ENCODE measurements around the gene GRB10. TPM values are rescaled to one million over a fixed set of nuclear protein-coding genes. Genes with fewer than 3 reads are reported as not detected.

The GRB10 gene
- total RNA-seq, 1 donor from 2014 or later: 33.9 TPM

DNA sequence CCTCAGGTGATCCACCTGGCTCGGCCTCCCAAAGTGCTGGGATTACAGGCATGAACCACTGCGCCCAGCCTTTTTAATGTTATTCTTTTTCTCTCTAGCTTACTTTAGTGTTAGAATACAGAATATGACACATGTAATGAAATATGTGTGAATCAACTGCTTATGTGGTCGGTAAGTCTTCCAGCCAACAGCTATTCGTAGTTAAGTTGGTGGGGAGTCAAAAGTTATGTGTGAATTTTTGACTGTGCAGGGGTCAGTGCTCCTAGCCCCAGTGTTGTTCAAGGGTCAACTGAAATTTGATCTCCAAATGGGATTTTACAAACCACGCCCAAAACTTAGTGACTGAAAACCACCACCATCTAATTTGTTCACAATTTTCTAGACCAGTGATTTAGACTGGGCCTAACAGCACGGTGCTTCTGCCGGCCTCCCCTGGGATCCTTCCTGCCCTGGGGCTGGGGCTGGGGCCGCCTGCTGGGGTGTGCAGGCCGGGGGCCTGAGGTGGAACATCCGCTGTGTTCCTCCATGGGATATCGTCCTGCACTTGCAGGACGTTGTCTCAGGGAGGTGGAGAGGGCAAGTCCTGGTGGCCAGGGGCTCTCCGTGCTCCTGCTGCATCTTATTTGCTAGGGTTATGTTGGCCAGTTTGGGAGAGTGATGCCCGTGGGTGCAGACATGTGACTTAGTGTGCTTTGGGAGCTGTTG lies 24.5 kb upstream of the GRB10 start:
- no peaks in the 10 kb centered on the region for H3K36me3 Mint-ChIP-seq
- Histone ChIP-seq H3K36me3 (no peaks in the 10 kb centered on the region), H3K4me2 (no peak overlapping the region), H3K27me3 (no peaks in the 10 kb centered on the region), H3K4me3 (no peak overlapping the region), H2AFZ (replicated peaks) (no peak overlapping the region), H3K79me2 (ENCODE audit: low read depth) (no peaks in the 10 kb centered on the region), H3K27ac (no peak overlapping the region), H3K4me1 (no peaks in the 10 kb centered on the region), H3K9me3 (ENCODE audit: low read depth) (no peaks in the 10 kb centered on the region), H4K20me1 (ENCODE audit: low read depth) (no peaks in the 10 kb centered on the region), H3K9ac (no peak overlapping the region), H3F3A (ENCODE audit: low read depth) (no peaks in the 10 kb centered on the region)
- TF ChIP-seq EZH2 (IDR thresholded peaks at IDR 0.05) (no peak), EZH2phosphoT487 (IDR thresholded peaks at IDR 0.05) (no peak)
- TF ChIP-seq, protein P1, sequence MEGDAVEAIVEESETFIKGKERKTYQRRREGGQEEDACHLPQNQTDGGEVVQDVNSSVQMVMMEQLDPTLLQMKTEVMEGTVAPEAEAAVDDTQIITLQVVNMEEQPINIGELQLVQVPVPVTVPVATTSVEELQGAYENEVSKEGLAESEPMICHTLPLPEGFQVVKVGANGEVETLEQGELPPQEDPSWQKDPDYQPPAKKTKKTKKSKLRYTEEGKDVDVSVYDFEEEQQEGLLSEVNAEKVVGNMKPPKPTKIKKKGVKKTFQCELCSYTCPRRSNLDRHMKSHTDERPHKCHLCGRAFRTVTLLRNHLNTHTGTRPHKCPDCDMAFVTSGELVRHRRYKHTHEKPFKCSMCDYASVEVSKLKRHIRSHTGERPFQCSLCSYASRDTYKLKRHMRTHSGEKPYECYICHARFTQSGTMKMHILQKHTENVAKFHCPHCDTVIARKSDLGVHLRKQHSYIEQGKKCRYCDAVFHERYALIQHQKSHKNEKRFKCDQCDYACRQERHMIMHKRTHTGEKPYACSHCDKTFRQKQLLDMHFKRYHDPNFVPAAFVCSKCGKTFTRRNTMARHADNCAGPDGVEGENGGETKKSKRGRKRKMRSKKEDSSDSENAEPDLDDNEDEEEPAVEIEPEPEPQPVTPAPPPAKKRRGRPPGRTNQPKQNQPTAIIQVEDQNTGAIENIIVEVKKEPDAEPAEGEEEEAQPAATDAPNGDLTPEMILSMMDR (IDR thresholded peaks at IDR 0.05): no peak
- H3K4me3 Mint-ChIP-seq: no peak overlapping the region
- peaks cover 9% of the 10 kb centered on the region for H3K27me3 Mint-ChIP-seq (ENCODE audit: insufficient read depth, low read depth)
- peaks cover 2% of the 10 kb centered on the region for H3K9me3 Mint-ChIP-seq
- no peak for DNase-seq (ENCODE audit: low spot score)
- H3K27ac Mint-ChIP-seq: no peak overlapping the region
- peaks cover 2% of the 10 kb centered on the region for H3K4me1 Mint-ChIP-seq

DNA sequence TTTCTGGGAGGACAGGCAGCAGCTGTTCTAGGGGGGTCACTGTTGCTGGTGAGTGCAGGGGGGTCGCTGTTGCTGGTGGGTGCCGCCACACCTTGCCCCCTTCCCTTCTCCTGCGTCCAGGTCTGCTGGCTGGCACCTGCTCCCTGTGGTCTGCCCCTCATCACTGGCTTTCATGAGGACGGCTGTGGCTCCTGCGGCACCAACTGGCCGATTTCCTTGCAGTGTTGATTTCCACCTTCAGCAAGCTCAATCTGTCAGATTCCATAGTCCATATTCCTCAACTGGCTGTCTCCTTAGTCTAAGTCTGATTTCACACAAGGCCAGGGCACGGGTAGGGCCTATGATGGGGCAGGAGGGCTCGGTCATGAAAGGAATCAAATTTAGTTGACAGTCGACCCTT lies 23.4 kb upstream of the GRB10 start:
- Mint-ChIP-seq H3K27ac (no peak overlapping the region), H3K4me3 (no peak overlapping the region), H3K27me3 (ENCODE audit: insufficient read depth, low read depth) (peaks cover 9% of the 10 kb centered on the region), H3K36me3 (no peaks in the 10 kb centered on the region), H3K9me3 (peaks cover 2% of the 10 kb centered on the region), H3K4me1 (peaks cover 5% of the 10 kb centered on the region)
- TF ChIP-seq EZH2 (IDR thresholded peaks at IDR 0.05) (no peak), EZH2phosphoT487 (IDR thresholded peaks at IDR 0.05) (no peak)
- TF ChIP-seq, protein P1 (IDR thresholded peaks at IDR 0.05): no peak
- no peak overlapping the region for H3K4me2 ChIP-seq
- H4K20me1 ChIP-seq (ENCODE audit: low read depth): no peaks in the 10 kb centered on the region
- H3F3A ChIP-seq (ENCODE audit: low read depth): no peaks in the 10 kb centered on the region
- H3K36me3 ChIP-seq: no peaks in the 10 kb centered on the region
- H3K4me1 ChIP-seq: no peaks in the 10 kb centered on the region
- H3K27ac ChIP-seq: no peak overlapping the region
- H3K4me3 ChIP-seq: no peak overlapping the region
- H3K9me3 ChIP-seq (ENCODE audit: low read depth): no peaks in the 10 kb centered on the region
- H2AFZ ChIP-seq (replicated peaks): no peak overlapping the region
- no peaks in the 10 kb centered on the region for H3K79me2 ChIP-seq (ENCODE audit: low read depth)
- DNase-seq (ENCODE audit: low spot score): no peak
- no peaks in the 10 kb centered on the region for H3K27me3 ChIP-seq
- no peak overlapping the region for H3K9ac ChIP-seq

DNA sequence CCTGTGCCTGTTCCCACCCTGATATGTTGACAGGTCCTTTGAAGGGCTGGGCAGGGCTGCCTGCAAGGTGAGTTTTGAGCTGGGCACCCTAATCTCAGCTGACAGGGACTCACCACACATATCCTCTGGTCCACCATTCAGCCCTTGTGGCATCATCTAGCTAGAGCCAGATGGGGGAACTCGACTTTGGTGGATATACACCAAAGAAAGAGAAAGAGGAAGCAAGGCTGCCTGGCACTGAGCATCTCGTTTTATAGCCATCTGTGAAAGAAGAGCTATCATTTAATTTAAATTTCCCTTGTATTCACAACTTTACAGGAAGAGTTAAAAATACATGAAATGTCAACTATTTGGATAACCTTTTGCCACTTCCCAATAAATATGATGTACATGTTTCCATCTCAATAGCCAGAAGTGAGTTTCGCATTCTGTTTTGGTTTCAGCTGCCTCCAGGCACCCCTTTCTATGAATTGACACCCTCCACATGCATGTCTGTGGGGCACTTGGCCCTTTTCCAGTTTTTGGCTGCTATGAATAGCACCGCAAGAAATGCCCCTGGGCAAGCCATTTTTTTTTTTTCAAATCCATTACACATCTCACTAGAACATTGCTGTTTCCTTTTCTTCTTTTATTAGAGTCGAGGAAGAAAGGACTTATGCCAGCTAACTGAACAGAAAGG lies 22.9 kb upstream of the GRB10 start:
- no peaks in the 10 kb centered on the region for H3K36me3 Mint-ChIP-seq
- no peaks in the 10 kb centered on the region for H3K79me2 ChIP-seq (ENCODE audit: low read depth)
- peaks cover 9% of the 10 kb centered on the region for H3K27me3 Mint-ChIP-seq (ENCODE audit: insufficient read depth, low read depth)
- peaks cover 2% of the 10 kb centered on the region for H3K9me3 Mint-ChIP-seq
- TF ChIP-seq EZH2phosphoT487 (IDR thresholded peaks at IDR 0.05) (no peak), EZH2 (IDR thresholded peaks at IDR 0.05) (no peak)
- TF ChIP-seq, protein P1 (IDR thresholded peaks at IDR 0.05): no peak
- H3K4me3 ChIP-seq: no peak overlapping the region
- no peak overlapping the region for H2AFZ ChIP-seq (replicated peaks)
- no peaks in the 10 kb centered on the region for H3F3A ChIP-seq (ENCODE audit: low read depth)
- H3K27ac ChIP-seq: no peak overlapping the region
- H3K27me3 ChIP-seq: no peaks in the 10 kb centered on the region
- no peak overlapping the region for H3K4me3 Mint-ChIP-seq
- H3K9ac ChIP-seq: no peak overlapping the region
- H3K27ac Mint-ChIP-seq: no peak overlapping the region
- no peaks in the 10 kb centered on the region for H4K20me1 ChIP-seq (ENCODE audit: low read depth)
- H3K36me3 ChIP-seq: no peaks in the 10 kb centered on the region
- no peaks in the 10 kb centered on the region for H3K9me3 ChIP-seq (ENCODE audit: low read depth)
- DNase-seq (ENCODE audit: low spot score): no peak
- no peaks in the 10 kb centered on the region for H3K4me1 ChIP-seq
- H3K4me1 Mint-ChIP-seq: peaks cover 11% of the 10 kb centered on the region
- no peak overlapping the region for H3K4me2 ChIP-seq

Measured in neural progenitor cell (in vitro differentiated cells).